GM12878 (cell line): Measurements from ENCODE around the gene ZNF624. TPM values are rescaled to one million over a fixed set of nuclear protein-coding genes. Genes with fewer than 3 reads are reported as not detected.
A peak's percentile ranks its signal among the peaks of the same experiment; 100 is the strongest.

Experiments used
- ATAC-seq: fragments of 200-7000 bp; cut with Tn5 transposase; 3 replicates; pipeline ENCODE4 v1.9.1; 2020; ENCODE audit warnings: mild to moderate bottlenecking, moderate library complexity
- BruUV-seq: library from RNA; stranded (reverse); fragments of 400-500 nt; replicated peaks from 2 replicates; lab custom pipeline; 2021; lab: Mats Ljungman, UMichigan
- CTCF ChIA-PET: fragments of 300-600 bp; sonication (Branson Sonifier 250); formaldehyde crosslinking; extraction: SDS; loops from one replicate; lab custom pipeline; 2021; ENCODE audit warnings: inconsistent platforms; lab: Yijun Ruan, JAX
- POLR2A ChIA-PET: fragments of 350-600 bp; formaldehyde crosslinking; extraction: SDS; loops from one replicate; lab custom pipeline; 2021; ENCODE audit warnings: inconsistent platforms; lab: Charles Lee
- RAD21 ChIA-PET: fragments of 300-600 bp; sonication (Branson Sonifier 250); formaldehyde crosslinking; loops from one replicate; lab custom pipeline; 2023; ENCODE audit warnings: antibody characterized with exemption; ENCODE audit not compliant: unreplicated experiment; lab: Charles Lee
- SMC1A ChIA-PET: fragments of 300-600 bp; sonication (Branson Sonifier 250); formaldehyde crosslinking; loops from one replicate; lab custom pipeline; 2023; ENCODE audit not compliant: unreplicated experiment, uncharacterized antibody; lab: Charles Lee
- DNase-seq: peaks from one replicate; pipeline ENCODE4 v3.0.0-alpha.2; 2011; ENCODE audit warnings: low read depth, low spot score
- FAIRE-seq: peaks from 3 replicates; lab custom pipeline; 2011; peaks lifted over from hg19 to GRCh38; lab: Jason Lieb, UNC
- H2AFZ ChIP-seq: 2 replicates; pipeline ENCODE4 v1.6.0; 2011; ENCODE audit warnings: low read depth, low read length, control low read depth; ENCODE audit not compliant: control insufficient read depth
- H3K27ac ChIP-seq: 2 replicates; pipeline ENCODE4 v1.5.1; 2011; ENCODE audit warnings: control low read depth; ENCODE audit not compliant: control insufficient read depth, insufficient read depth
- H3K27me3 ChIP-seq, 2 experiments: replicated peaks in 1 of 2; 2 replicates each; pipeline versions ENCODE4 v1.6.0 to v1.6.1; 2011; ENCODE audit warnings: low read length in 1 of 2; ENCODE audit not compliant: control insufficient read depth in 2 of 2, insufficient read depth in 2 of 2
- H3K36me3 ChIP-seq, 2 experiments: 2 replicates each; pipeline ENCODE4 v1.5.1; 2011; ENCODE audit warnings: low read length in 1 of 2; ENCODE audit not compliant: control insufficient read depth in 2 of 2, insufficient read depth in 2 of 2
- H3K4me1 ChIP-seq: 2 replicates; pipeline ENCODE4 v1.6.1; 2011; ENCODE audit warnings: mild to moderate bottlenecking, low read length, moderate library complexity, mixed read lengths; ENCODE audit not compliant: control insufficient read depth, insufficient read depth
- H3K4me2 ChIP-seq: 2 replicates; pipeline ENCODE4 v1.6.0; 2011; ENCODE audit warnings: control low read depth; ENCODE audit not compliant: control insufficient read depth, insufficient read depth
- H3K4me3 ChIP-seq: fragments of 200-600 bp; sonication (generic); 2 replicates; pipeline ENCODE4 v1.5.1; 2016
- H3K79me2 ChIP-seq: 2 replicates; pipeline ENCODE4 v1.6.0; 2011; ENCODE audit warnings: low read length; ENCODE audit not compliant: control insufficient read depth, insufficient read depth
- H3K9ac ChIP-seq: 2 replicates; pipeline ENCODE4 v1.8.0; 2011; ENCODE audit warnings: low read length, control low read depth, mixed read lengths; ENCODE audit not compliant: control insufficient read depth, insufficient read depth
- H3K9me3 ChIP-seq: replicated peaks from 3 replicates; pipeline ENCODE4 v1.5.1; 2011; ENCODE audit warnings: mild to moderate bottlenecking, low read length; ENCODE audit not compliant: control insufficient read depth, insufficient read depth
- H4K20me1 ChIP-seq: 2 replicates; pipeline ENCODE4 v1.6.0; 2011; ENCODE audit not compliant: control insufficient read depth, insufficient read depth
- DPF2 ChIP-seq: fragments of 450-650 bp; IDR thresholded peaks from 2 replicates; pipeline ENCODE4 v1.6.1; 2017; ENCODE audit warnings: mild to moderate bottlenecking
- IKZF1 ChIP-seq: fragments of 450-650 bp; conservative IDR thresholded peaks from 2 replicates; pipeline ENCODE4 v1.6.1; 2017; ENCODE audit warnings: antibody characterized with exemption, mild to moderate bottlenecking
- IRF4 ChIP-seq: IDR thresholded peaks from 2 replicates; pipeline ENCODE4 v1.6.1; 2011; ENCODE audit warnings: low read depth, low read length
- MLLT1 ChIP-seq: fragments of 450-650 bp; IDR thresholded peaks from 2 replicates; pipeline ENCODE4 v1.6.1; 2016; ENCODE audit warnings: mild to moderate bottlenecking
- NFYB ChIP-seq: IDR thresholded peaks from 2 replicates; pipeline ENCODE4 v1.6.1; 2011; ENCODE audit warnings: low read depth, mild to moderate bottlenecking, low read length, improper control_type of control experiment, moderate library complexity; ENCODE audit not compliant: insufficient read depth
- NR2C2 ChIP-seq: IDR thresholded peaks from 2 replicates; pipeline ENCODE4 v1.6.1; 2011; ENCODE audit warnings: borderline replicate concordance, low read depth; ENCODE audit not compliant: control insufficient read depth, insufficient read length
- NRF1 ChIP-seq: conservative IDR thresholded peaks from 2 replicates; pipeline ENCODE4 v1.6.1; 2011; ENCODE audit warnings: mild to moderate bottlenecking, low read depth, low read length, improper control_type of control experiment
- PBX3 ChIP-seq: IDR thresholded peaks from 2 replicates; pipeline ENCODE4 v1.6.1; 2011; ENCODE audit warnings: mild to moderate bottlenecking, low read depth, low read length, moderate library complexity; ENCODE audit not compliant: insufficient replicate concordance
- POU2F2 ChIP-seq: IDR thresholded peaks from 3 replicates; pipeline ENCODE4 v1.6.1; 2011; ENCODE audit warnings: low read depth, mild to moderate bottlenecking, low read length, borderline replicate concordance
- RAD21 ChIP-seq: IDR thresholded peaks from 2 replicates; pipeline ENCODE4 v1.6.1; 2011; ENCODE audit warnings: mild to moderate bottlenecking, low read depth, low read length, moderate library complexity; ENCODE audit not compliant: insufficient read depth
- RB1 ChIP-seq: fragments of 450-650 bp; formaldehyde crosslinking; IDR thresholded peaks from 2 replicates; pipeline ENCODE4 v1.6.1; 2017; ENCODE audit warnings: mild to moderate bottlenecking, borderline replicate concordance
- RUNX3 ChIP-seq: IDR thresholded peaks from 2 replicates; pipeline ENCODE4 v1.6.1; 2012; ENCODE audit warnings: low read length, inconsistent platforms
- SMC3 ChIP-seq: IDR thresholded peaks from 2 replicates; pipeline ENCODE4 v1.6.1; 2011; ENCODE audit warnings: low read length, improper control_type of control experiment, borderline replicate concordance
- SP1 ChIP-seq: IDR thresholded peaks from one replicate; pipeline ENCODE4 v1.6.1; 2011; ENCODE audit warnings: low read depth, low read length
- SREBF2 ChIP-seq: IDR thresholded peaks from 2 replicates; pipeline ENCODE4 v1.6.1; 2012; ENCODE audit warnings: mild to moderate bottlenecking, low read length
- TARDBP ChIP-seq: IDR thresholded peaks from 2 replicates; pipeline ENCODE4 v1.6.1; 2016; ENCODE audit warnings: borderline replicate concordance
- YY1 ChIP-seq: IDR thresholded peaks from 2 replicates; pipeline ENCODE4 v1.6.1; 2011; ENCODE audit warnings: low read depth, mild to moderate bottlenecking, low read length
- ZNF622 ChIP-seq: fragments of 450-650 bp; IDR thresholded peaks from 2 replicates; pipeline ENCODE4 v1.6.1; 2017; ENCODE audit warnings: mild to moderate bottlenecking, inconsistent platforms
- WGBS: methylation state at CpG from one replicate; pipeline ENCODE4 v1.1.6; 2016; ENCODE audit warnings: low lambda C conversion rate; ENCODE audit not compliant: insufficient replicate concordance, insufficient coverage; ENCODE audit errors: missing lambda C conversion rate; 5-methylcytosine and 5-hydroxymethylcytosine counted together
- in situ Hi-C: fragments of 300-500 bp; cut with MboI; formaldehyde crosslinking; loops from 9 replicates; pipeline ENCODE4 v1.14.3; 2018; ENCODE audit warnings: mixed read lengths
- intact Hi-C: fragments of 100-400 bp; cut with micrococcal nuclease; formaldehyde crosslinking; loops from one replicate; pipeline ENCODE4 v1.14.2; 2022; ENCODE audit not compliant: unreplicated experiment
- polyA plus RNA-seq, 11 experiments: library from polyadenylated mRNA; depleted of rRNA in 4 of 11; unstranded in 6 of 11; stranded (reverse) in 5 of 11; fragments of >200 nt; fragmentation: Nextera tagmentation in 4 of 11; fragmentation: Illumina TruSeq in 1 of 11; extraction: Ambion mirVana in 4 of 11; extraction: Trizol in 1 of 11; gene quantifications; 1 replicate in 1 of 11; 2 replicates in 10 of 11; pipeline versions ENCODE4 v1.2.1 to v1.2.3, GENCODE V29; 2011 to 2016; ENCODE audit warnings: inconsistent platforms in 2 of 11, missing spikeins in 2 of 11, low read depth in 1 of 11
- total RNA-seq, 4 experiments: library from RNA; depleted of rRNA in 3 of 4; stranded (reverse); fragments of >200 nt in 3 of 4; fragmentation: Illumina TruSeq in 1 of 4; extraction: Trizol in 1 of 4; gene quantifications; 2 replicates each; pipeline versions ENCODE4 v1.2.1 to v1.2.3, GENCODE V29; 2013 to 2021

ZNF624 gene
- total and polyA plus RNA-seq, 10 of the 15 experiments (the other 5 are each of a cell fraction or from before 2014, with no cell fraction given), result 0.50 to 3.5 (median 2.1) TPM

GRCh38 chr17:16589097-16589969, 64.3 kb downstream of the ZNF624 start:
- SMC1A ChIA-PET, result interaction anchor here (0.8 kb wide), 2 partner anchors 53 to 225 kb away, joined by 3 to 5 read pairs; no protein-coding TSS in a partner anchor
- intact Hi-C loops, result loop anchor here (1.0 to 5.0 kb wide), 3 partner anchors 52 to 227 kb away; no protein-coding TSS in a partner anchor
- H3K4me1 ChIP-seq, result no peaks in the 10 kb centered on the region
- peak; percentile 97 for ATAC-seq
- no peaks in the 10 kb centered on the region for H3K79me2 ChIP-seq
- POLR2A ChIA-PET, result interaction anchor here (0.6 kb wide), 1 partner anchor 148 kb away, joined by 4 read pairs; no protein-coding TSS in a partner anchor
- peak overlapping the region; percentile 54 for H3K4me3 ChIP-seq
- in situ Hi-C loops, result no loop called here
- BruUV-seq, result no TSS peak
- RAD21 ChIA-PET, result interaction anchor here (0.9 to 1.3 kb wide), 5 partner anchors 12 to 227 kb away, joined by 3 to 7 read pairs (median 3); no protein-coding TSS in a partner anchor
- peak overlapping the region; percentile 74 for H3K4me2 ChIP-seq
- H3K27me3 ChIP-seq, result peaks cover 0 to 2% of the 10 kb centered on the region in 2 experiments; a peak in 1 of 4 replicates
- H3K36me3 ChIP-seq, result no peaks in the 10 kb centered on the region
- CTCF ChIA-PET, result interaction anchor here (0.8 to 3.9 kb wide), 22 partner anchors 9 to 366 kb away, joined by 3 to 34 read pairs (median 4); partner anchors contain the start of gene ZNF287
- no peak overlapping the region for H3K27ac ChIP-seq
- H4K20me1 ChIP-seq, result no peaks in the 10 kb centered on the region
- H2AFZ ChIP-seq, result peak overlapping the region; percentile 92
- H3K9ac ChIP-seq, result no peak overlapping the region
- H3K9me3 ChIP-seq, result peaks cover 3% of the 10 kb centered on the region; the same call in 2 of the 3 replicates
- DNase-seq, result peak; percentile 28
- 6% methylated on average over 46 of the region's 53 CpGs for WGBS
- peak; percentile 95 for FAIRE-seq
- TF ChIP-seq DPF2 (0 out of 2 replicates have a peak, but pooled peaks have one; percentile 25), SP1 (peak; percentile 25), IRF4 (0 out of 2 replicates have a peak, but pooled peaks have one; percentile 35), MLLT1 (no peak), ZNF622 (no peak), PBX3 (no peak), TARDBP (0 out of 2 replicates have a peak, but pooled peaks have one; percentile 35), SMC3 (peak; percentile 84), RB1 (0 out of 2 replicates have a peak, but pooled peaks have one; percentile 43), YY1 (peak; percentile 74), POU2F2 (0 out of 3 replicates have a peak, but pooled peaks have one; percentile 24), NRF1 (peak; percentile 63), SREBF2 (no peak), RAD21 (peak; percentile 79), NR2C2 (no peak), IKZF1 (peak; percentile 39; the same call in 1 of the 2 replicates), NFYB (no peak), RUNX3 (0 out of 2 replicates have a peak, but pooled peaks have one; percentile 5)
